SKM-1 (cell line): ENCODE results near the gene NEGR1.

Experiments used
- DNase-seq: peaks from one replicate; lab custom pipeline; 2025; ENCODE audit not compliant: unreplicated experiment; lab: John Stamatoyannopoulos, UW

NEGR1 gene

DNA sequence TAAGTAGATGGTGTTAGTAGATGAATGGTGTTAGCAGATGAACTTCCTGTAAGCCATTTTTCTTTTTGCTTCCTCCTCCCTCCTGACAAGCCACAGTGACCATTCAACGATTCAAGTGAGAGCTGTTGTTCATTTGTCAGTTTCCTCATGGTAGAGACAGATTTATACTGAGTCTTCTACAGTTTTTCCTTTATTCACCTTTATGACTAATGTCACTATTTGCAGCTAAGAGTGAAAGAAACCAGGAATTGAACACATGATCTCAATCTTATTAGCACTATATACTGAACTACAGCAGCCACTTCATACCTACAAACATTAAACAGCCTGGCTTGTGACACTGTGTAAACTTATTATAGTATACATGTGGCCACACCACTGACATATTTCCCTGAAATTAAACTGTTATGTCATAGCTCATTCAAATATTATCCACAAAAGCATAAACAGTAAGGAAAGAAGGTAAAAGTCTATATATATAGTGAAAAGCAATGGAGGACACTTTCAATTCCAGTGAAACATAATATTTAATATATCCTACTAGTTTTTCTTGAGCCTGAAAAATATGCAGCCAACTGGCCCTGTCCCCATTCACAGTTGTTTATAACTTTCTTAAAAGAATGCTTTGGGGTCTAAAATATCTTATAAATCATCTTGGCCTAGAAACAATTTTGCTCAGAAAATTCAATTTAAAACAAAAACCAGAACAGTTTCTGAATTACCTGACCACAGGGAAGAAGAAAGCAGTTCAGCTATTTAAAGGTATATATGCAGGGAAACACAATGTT, 634.6 kb downstream of the NEGR1 start:
- no peak for DNase-seq

DNA sequence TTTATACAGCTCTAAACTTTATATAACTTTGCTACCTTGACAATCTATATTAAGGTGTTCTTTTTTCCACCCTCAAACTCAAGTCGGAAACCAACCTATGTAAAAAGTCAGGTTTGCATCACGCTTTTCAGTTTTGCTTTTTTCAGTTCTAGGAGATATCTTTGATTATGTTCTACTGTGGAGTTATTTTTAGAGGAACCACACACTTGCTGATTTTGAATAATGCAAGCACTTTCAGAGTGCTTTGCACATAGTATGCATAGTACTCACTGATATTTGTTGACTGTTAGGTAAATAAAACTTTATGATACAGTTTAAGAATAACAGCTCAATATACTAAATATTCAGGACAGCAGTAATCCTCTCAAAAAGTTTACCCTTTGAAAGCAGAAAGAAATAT, 637.3 kb downstream of the NEGR1 start:
- DNase-seq: no peak

DNA sequence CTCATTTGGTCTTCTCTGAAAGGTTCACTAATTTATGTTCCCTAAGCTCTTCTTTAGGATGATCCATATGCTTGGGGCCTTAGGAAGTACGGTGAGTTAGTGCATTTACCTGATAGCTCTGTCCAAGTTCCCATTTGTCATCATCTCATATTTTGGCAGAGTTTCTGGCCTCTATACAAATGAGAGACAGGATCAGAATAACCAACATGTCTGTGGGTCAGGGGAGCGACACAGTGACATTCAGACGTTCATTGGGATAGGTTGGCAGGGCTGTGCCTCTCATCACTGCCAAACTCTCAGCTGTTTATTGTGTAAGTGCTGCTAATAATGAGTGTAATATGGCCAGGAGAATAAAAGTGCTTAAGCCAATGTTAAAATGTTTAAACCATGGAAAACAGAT, 640.4 kb downstream of the NEGR1 start:
- DNase-seq: no peak

DNA sequence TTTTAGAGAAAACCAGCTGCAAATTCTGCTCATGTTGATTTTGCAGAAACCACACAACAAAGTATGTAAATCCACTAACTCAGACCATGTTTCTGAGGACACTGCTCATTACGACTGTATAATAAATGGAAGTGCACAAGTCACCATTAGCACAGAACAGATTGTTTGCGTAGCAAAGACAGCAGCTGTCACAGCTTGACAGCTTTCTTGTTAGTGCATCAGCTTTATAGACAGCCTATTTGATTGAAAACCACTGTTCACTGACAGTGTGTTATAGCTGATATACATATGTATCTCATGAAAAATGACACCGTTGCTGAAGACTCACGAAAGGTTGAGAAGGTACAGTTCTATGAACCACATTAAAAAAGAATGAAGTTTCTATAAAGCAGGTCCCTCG, 641.3 kb downstream of the NEGR1 start:
- no peak for DNase-seq

DNA sequence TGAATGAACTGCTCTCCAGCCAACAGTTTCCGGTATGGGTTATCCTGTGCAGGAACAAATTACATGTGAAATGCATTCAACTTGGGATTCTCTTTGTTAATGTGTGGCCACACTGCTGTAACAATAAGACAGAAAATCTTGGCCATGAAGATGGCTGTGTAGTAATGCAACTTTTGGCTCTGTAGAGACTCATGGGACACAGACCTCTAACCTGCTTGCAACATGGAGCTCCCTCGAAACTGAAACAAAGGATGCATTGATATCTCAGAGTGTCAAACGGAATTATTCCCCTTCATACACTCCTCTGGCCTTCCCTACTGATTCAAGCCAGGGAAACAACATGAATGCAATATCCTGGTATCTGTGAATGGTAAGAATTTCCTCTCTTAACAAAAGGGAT, 642.2 kb downstream of the NEGR1 start:
- no peak for DNase-seq

DNA sequence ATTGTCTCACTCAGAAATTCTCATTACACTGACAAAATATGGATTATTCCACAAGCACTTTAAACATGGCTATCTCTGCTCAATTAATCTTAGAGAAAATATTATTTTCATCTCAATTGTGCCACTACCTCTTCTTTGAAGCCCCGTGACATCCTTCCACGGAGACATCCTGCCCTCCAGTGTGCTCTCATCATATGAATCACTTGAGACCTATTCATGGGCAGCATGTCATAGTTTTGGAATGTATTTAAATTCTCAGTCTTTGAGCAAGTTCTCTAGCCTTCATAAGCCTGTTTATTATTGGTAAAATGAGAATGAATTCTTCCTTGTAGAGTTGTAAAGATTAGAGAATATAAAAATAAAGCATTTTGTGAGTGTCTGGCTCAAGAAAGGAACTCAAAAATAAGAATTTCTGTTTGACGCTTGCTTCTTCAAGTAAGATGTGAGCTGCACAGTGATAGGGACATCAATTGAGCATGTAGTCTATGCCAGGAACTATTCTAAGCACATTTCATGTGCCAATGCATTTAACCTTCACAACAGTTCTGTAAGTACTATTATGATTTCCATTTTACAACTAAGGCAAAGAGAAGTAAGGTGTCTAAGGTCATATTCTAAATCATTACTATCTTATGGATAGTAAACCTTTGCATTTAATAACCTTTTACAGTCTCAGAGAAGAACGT, 644.1 kb downstream of the NEGR1 start:
- no peak for DNase-seq

DNA sequence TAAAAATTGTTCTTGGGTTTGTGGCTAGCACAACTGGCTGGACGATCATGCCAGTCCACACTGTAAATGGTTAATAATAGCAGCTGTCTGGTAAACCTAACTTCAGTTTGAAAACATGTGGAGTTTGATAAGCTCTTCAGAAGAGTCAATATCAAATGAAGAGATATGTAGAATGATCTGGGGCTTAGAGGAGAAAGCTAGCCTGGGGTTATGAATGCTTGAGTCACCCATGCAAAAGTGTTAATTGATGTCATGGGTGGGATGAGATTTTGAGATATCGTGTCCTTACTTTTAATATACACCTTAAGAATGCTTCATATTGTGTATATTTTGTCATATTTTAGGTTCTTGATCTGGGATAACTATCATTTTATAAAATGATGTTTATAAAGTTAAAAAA, 646.8 kb downstream of the NEGR1 start:
- DNase-seq: no peak

DNA sequence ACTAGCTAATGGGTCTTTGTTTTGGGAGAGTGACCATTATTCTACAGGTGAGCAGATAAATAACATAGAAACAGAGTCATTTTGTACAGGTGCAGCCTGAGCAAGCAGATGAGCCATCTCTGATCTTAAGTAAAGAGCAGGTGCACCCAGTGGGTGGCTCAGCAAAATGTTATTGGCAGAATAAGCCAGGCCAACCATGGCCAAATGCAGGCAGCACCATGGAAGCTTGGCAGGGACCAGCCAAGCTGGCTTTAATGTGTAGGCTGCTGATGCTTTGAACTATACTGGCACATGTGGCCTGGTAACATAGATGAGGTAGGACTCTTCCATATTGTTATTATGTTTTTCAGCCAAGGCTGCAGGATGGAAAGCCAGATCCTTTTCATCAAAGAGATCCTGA, 648.2 kb downstream of the NEGR1 start:
- no peak for DNase-seq

DNA sequence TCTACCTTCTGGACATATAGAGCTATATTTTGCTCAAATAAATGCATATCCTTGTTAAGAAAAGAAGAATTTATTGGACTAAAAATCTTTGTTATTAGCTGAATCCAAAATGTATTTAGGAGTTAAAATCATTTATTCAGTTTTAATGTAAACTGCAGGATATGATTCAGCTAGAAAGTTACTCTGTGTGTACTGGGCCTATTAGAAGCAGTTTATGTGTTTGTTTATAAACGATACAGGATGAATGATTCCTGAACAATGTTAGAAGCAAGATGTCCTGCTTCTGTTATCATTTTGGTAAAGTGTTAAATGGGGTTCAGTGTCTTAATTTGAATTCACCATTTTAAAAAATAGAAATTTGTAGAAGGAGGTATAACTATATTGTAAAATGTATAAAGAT, 652.3 kb downstream of the NEGR1 start:
- DNase-seq: no peak

DNA sequence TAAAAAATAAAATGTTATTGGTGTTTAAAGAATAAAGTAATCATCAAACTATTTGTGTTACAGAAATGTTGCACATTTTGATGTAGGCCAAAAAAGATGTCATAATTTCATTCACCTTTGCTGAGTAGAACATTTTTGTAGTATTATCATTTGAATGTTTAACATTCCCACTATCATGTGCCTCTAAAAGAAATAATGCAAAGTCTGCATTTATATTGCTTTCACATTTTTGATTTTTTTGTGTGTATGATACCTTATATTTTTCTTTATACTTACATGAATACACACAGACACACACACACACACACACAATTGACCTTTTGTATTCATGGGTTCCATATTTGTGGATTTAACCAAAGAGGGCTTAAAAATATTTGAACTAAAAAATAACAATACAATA, 657.3 kb downstream of the NEGR1 start:
- DNase-seq: no peak

DNA sequence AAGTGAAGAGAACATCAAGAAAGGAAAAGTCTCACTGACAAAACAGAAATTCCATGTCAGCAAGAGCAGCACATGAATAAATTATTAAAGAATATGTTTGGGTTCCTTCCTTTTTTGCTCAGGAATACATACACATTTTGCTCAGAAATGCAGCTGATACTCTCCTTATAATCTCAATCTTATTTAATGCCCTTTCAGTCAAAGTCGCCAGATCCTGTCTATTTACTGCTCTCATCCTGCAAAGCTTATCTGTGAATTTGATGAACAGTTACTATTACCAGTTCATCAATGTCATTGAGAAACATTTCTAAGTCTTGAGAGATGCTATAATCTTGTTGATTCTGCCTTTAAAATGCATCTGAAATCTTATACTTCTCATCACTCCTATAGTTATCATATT, 658.5 kb downstream of the NEGR1 start:
- DNase-seq: no peak

DNA sequence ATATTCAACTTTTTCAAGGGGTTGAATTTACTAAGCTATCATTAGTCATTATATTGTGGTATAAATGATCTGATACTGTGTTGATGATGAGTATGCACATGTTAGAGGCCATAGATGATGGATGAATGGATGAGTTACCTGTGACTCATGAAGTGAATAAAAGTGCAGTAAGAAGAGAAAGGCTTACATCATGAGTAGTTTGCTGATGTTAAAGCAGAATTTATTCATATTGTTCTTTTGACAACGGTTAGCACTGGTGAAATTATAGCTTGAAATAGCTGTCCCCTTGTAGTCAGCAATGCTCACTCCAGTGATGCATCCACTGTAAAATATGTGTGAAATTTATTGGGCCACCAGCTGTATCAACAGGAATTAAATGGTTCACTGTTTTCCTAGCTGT, 660.6 kb downstream of the NEGR1 start:
- no peak for DNase-seq

DNA sequence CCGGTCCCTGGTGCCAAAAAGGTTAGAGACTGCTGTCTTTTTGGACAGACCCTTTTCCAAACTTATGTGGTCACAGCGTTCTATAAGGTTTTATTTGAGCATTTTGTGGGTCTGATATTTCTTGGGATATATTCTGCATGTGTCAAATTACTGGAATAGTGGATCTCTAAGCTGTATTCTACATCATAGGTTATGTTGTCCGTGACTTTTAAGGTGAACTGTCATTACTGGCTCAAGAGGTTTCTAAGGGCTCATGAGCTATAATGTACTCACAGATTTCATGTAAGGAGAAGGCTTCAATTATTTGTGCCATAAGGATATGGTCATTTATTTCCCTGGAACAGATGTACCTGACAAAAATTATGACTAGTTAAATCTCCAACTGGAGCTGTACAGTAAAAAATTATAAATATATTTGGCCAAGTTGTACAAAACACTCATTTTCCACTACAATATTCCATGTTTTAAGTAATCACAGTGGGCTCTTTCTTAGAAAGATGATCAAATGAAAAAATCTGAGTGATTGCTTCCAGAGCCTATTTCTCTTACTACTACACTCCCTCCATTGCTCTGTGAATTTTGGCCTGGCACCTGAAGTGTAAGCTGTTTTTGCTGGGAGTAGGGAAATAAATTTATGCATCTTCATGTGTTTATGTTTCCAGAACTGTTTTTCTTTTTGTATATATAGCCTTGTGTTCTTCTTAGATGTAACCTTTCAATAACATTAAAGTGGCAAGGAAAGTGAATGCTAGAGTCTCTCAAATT, 663.4 kb downstream of the NEGR1 start:
- no peak for DNase-seq

DNA sequence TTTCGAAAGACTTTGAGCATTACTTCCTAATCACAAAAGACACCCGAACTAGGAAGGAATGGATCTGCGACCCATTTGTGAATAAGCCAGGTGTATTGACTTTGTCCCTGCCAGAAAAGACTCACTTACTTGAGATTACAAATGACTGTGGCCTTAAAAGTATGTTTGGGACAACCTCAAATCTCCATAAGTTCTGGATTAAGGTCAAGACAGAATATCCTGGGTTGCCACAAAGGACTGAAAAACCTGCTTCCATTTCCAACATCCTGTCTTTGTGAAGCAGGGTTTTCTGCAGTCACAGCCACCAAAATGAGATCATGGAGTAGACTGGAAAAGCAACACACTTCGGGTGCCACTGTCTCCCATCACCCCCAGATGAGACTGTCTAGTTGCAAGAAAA, 664.1 kb downstream of the NEGR1 start:
- no peak for DNase-seq

DNA sequence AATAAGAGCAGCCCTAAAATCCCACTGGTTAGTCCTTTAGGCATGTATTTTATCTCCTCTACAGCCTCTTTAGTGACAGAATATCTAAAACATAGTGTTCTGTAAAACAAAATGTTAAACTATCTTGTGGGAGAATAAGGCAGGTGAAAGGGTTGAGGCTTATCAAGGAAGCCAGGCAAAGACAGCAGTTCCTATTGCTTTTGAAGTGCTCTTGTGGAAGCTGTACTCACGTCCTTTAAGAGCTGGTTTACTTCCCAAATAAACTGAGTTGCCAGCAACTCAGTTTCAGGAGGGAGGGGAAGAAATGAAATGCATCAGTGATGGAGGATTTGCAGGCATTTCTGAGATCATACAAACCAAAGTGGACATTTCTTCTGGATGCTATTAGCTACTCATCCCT, 671.9 kb downstream of the NEGR1 start:
- no peak for DNase-seq

DNA sequence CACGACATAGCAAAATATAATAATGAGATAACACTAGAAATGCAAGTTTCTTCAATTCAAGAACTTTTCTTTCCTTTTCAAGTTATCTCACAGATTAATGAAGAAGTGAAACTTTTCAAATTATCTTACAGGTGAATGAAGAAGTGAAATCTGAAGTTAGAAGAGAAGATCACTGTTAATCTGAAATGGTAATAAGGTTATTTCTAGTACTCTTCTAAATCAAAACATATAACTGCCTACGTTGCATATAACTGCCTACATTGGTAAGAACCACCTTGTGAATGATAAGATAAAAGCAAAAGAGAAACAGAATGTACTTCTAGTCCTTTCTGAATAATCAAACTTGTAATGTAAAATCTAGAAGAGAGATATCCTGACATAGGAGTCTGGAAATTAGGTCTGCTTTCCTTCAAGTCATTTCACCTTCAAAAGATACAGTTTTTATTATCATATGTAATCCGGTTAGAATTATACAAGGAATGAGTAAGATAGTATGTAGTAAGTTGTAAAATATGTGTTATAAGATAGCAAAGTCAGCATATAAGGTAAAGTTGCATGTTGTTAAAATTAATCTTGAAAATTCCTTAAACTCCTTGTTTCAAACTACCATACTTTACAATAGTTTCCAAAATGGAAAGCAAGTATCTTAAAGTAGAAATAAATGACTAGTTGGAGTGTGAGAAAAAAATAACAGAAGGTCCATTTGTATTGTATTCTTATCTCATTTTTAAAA, 679.1 kb downstream of the NEGR1 start:
- no peak for DNase-seq

DNA sequence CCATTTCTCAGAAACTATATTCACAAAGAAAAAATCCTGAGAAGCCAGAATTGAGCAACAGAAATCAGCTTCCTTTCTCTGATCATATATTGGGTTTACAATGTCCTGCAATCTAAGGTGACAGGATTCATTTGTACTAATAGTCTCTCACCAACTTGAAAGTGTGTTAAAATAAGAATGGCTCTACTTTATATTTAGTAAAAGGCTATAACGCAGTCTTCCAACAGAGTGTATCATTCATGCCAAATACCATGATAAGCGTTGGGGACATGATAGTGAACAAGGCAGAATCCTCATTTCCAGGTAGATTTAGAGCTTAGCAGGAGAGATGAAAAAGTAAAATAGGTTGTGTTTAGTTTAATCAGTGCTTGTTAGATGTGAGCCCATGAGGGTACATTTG, 682.3 kb downstream of the NEGR1 start:
- no peak for DNase-seq

DNA sequence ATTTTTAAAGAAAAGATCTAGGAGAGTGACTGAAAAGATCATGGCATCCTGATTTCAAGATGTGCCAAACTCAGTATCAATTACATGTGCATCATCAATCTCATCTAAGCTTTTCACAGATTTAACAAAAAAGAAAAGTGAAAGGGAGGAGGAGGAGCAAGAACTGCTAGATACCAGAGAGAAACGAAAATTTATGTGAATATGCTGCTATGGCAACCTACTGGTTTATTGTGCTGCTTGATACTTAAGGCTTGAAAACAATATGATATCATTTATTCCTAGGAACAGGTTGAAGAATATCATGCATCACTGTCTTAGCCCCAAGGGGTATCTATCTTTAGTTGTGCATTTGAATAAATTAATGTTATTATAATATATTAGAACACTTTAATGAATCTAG, 683.0 kb downstream of the NEGR1 start:
- no peak for DNase-seq

DNA sequence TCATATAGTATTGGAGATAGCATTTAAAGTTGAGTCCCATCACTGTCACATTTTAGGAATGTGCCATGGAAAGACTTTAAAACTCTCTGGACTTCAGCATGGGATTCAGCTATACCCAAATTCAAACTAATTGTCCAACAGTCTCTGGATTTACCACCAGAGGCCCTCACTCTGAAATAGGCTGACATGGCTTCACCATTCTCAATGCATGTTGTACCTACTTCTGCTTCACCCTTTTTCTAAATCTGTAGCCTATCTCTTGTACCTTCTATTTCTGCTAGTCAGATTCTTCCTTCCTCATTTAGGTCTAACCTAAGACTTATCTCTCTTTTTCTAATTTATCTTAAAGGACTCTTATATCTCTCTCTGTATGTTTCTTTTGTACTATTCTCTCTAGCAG, 688.8 kb downstream of the NEGR1 start:
- peak; percentile 15 for DNase-seq

DNA sequence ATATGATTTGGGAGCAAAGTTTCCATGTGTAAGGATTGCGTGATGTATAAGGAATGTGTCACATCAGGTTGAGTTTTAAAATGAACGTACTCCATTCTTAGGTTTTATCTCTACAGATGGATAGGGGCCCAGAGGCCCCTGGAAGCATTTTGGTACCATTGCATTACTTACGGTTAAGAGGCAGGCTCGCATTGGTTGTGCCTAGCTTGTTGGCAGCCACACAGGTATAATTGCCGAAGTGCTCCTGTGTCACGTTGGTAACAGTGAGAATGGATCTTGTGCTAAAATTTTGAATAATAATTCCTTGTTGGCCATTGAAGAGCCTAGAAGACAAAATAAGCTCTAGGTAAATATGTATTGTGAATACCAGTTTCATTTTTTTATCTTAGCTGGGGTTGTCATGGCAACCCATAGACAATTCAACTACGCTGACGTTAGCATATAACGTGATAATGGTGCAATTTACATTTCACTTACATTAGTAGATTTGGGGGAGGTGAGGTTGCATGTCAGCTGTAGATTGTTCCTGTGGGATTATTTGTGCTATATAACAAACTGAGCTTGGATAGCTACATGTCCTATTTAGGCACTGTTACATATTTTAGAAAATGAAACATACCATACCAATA, 689.6 kb downstream of the NEGR1 start:
- DNase-seq: no peak

DNA sequence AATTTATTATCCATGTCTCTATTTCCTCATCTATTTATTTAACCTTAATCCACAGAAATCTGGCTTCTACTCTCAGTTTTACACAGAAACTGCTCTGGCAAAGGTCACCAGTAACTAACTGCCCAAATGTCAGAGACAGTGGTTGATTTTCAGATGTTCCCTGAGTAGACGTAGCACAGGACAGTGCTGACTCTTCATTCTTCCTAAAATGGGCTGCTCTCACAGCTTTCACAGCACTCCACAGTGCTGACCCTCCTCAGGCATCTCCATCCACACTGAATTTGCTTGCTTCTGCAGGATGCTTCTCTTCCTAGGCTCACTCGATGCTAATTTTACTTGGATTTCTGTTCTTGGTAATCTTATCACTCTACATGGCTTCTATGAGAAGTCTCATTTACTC, 693.3 kb downstream of the NEGR1 start:
- no peak for DNase-seq
